DMS 273 (cell line): Measurements from ENCODE around the gene MOBP.
A peak's percentile ranks its signal among the peaks of the same experiment; 100 is the strongest.

Experiments
- DNase-seq: peaks from one replicate; lab custom pipeline; 2025; ENCODE audit not compliant: unreplicated experiment; lab: John Stamatoyannopoulos, UW

MOBP gene

DNA sequence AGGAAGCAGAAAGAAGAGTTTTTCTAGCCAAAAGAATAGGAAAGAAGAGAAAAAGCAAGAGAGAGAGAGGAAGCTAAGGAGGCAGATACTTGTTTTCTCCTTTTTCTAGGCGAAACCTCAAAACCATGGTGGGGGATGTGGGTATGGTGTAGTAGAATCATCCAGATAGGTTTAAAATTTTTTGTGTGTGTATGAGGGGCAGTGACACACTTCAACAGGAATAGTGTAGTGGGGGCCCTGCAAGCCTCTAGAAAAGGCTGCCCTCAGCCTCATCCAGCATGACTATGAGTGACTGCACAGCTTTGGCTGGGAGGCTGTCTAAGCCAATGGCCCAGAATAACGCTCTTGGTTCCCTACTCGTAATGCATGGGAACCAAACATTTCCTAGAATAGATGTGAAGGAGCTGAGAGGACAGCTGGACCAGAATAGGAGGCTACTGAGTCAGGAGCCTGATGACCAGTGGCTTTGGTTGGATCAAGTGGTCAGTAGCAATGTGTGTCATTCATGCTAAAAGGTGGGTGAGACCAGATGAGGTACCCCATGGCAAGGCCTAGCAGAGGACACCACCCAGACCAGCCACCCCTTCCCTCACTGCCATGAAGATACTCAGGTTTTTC, 24.4 kb downstream of the MOBP start:
- DNase-seq, result no peak

DNA sequence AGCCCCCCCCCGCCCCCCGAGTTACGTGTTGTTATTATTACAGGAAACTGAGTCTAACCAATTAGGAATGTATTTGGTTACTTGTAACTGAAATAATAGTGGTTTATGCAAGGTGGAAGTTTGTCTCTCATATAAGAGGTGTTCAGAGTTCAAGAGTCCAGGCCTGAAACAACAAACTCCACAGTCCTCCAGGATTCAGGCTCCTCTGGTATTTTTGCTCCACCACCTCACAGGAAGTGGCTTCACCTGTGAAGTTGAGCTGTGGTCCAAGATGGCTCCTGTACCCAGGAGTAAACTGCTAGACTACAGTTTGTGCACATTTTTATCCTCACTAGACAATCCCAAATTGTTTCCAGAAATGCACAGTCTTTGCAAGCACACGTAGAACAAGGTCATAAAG, 27.3 kb downstream of the MOBP start:
- DNase-seq, result no peak

DNA sequence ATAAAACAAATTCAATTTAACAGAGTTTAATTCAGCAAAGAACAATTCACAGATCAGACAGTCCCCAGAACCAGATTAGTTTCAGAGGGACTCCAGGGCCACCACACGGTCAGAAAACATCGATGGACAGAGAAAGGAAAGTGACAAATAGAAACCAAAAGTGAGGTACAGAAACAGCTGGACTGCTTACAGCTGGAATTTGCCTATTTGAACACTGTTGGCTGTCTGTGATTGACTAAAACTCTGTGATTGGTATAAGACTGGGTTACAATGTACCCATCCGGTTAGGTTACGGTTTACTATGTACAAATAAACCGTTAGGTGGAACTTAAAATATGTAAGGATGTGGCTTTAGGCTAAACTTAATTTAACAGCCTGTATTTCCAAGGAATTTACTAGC, 30.3 kb downstream of the MOBP start:
- DNase-seq, result no peak

DNA sequence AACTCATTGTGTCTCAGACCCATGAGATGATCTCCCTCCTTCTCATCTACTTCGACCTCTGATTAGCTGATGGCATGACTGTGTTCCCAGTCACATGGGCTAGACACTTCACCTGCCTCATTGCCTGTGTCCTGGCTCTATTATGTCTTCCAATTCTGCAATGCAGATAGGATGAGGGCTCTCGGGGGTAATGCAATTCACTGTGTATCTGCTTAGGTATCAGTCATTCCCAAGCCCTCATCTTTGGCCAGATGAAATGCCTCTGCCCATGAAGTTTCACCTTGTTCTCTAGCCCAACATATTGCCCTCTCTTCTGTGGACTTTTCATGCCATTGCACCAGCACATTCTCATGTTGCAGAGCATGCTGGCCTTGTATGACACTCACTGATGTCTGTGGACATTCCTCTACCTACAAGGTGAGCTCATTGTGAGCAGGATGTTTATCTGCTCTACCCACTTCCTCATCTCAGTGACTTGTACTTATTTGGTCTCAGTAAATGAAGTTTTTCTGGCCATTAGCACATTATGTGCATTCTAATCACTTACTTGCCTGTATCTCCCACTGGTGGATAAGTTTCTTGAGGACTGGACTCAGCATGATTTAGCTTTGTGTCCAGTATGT, 32.3 kb downstream of the MOBP start:
- no peak for DNase-seq

DNA sequence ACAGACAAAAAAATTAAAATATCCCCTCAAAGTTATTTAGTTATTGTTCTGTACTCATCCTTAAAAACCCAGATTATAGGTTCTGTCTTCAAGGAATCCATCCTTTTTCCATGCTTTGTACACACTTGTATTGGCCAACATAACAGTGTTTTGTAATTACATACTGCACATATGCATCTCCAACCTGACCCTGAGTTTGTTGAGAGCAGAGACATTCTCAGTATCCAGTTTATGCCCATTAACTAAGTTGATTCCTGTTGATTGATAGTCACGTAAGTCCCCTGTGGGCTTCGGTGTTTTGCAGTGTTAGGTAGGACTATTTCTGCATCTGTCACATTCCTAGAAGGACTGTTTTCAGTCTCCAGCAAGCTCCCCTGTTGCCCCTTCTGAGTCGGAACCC, 33.6 kb downstream of the MOBP start:
- DNase-seq, result no peak

DNA sequence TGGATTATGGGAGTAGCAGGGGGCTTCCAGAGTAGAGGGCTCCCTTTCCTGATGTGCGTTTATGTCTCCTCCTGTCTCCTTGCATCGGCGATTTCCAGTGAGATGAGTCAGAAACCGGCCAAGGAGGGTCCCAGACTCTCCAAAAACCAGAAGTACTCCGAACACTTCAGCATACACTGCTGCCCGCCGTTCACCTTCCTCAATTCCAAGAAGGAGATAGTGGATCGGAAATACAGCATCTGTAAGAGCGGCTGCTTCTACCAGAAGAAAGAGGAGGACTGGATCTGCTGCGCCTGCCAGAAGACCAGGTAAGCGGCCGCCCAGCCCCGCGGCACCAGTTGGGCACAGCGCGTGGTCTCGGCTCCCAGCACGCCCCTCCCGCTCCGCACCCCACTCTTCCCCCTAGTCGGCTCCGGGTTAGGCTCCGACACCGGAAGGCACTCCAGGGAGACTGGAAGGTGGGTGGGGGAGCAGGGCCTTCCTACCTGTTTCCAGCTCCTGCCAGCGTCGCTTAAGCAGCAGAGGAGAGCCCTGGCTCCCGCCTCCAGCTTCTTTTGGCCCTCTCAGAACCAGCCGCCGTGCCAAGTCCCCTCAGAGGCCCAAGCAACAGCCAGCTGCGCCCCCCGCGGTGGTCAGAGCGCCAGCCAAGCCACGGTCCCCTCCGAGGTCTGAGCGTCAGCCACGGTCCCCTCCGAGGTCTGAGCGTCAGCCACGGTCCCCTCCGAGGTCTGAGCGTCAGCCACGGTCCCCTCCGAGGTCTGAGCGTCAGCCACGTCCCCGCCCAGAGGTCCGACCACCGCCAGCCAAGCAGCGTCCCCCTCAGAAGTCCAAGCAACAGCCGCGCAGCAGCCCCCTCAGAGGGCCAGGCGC, 34.7 kb downstream of the MOBP start:
- DNase-seq, result peak; percentile 11

DNA sequence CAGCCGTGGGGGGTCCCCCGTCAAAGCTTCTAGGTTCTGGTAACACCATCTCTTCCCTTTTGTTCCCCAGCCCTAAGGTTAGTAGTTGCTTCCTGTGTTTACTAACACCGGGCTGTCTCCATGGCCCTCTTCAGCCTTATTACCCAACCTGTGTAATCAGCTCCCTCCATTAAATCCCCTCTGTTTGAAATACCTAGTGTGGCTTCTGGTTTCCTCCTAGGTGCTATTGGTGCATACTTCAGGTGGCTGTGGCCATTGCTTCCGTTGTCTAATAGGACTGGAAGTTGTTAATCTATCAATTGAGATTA, 35.3 kb downstream of the MOBP start:
- no peak for DNase-seq

DNA sequence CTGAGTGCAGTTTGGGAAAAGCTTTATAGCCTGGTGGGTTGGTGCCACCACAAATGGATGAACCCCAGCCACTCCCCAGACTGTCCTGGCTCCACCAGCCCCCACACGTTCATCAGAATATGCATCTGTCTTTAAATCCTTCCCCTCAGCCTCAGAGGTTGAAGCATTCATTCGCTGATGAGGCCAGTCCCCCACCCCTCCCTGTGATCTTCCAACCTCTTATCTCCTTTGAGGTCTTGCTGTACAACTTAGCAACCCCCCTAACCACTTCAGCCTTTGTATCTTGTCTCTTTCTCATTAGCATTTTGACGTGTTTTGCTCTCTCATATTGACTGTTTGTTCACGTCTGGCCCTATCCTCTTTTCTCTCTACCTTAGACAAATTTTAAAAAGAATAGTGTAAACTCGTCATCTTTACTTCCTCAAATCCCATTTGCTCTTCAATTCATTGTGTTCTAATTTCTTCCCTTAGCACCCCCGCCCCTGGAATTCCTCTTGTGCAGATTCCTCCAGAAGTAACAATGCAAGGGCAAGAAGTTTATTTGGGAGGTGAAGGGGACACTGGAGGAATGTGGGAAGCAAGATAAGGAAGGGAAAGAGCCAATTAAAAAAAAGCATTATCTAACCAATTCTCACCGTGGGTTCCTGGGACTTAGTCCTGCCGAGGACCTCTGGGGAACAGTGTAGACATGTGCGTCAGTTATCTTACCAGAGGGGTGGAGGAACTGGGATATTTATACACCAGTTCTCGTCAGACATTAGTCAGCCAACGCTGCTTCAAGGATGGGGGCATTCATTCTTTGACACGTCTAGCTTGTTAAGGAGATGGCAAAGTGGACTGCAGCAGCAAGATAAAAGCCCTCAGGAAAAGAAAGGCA, 38.6 kb downstream of the MOBP start:
- DNase-seq, result no peak

DNA sequence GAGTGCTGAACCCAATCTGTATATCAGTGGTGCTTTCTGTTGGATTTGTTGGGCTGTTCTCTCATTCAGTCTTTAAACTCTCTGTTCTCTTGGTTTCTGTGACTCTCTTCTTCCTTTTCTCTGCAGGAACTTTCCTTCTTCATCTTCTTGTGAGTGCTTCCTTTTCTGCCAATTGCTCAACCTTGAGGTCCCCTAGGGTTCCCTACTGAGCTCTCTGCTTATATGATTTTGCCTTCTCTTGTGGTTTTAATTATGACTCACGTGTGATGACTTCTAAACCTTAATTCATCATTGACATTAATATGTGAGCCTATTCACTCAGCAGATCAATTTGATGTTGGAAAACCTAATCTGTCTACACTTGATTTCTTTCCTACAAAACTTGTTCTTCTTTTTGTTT, 39.4 kb downstream of the MOBP start:
- DNase-seq, result no peak

DNA sequence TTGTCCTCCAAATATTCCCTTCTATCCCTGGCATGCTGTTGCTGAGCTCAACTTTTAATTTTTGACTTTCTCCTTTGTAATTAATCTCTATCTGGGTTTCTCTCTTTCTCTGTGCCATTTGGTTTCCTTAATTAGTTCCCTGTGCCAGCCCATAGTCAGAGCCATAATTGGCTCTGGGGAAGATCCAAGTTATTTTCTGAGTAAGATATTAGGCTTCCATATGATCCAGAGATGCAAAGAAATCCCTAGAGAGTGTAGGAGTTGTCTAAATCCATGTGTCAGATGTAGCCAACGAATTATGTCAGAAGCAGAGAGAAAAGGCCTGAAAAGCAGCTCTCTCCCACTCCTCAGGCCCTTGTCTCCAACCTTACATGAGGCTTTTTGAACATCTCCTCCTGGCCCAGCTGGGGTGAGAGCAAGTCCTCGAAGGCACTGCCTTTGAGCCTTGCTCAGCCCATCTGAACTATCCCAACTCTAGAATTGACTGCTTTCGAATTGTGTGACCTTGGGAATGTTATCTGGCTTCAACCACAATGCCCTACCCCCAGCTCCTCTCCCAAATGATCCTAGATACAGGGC, 46.4 kb downstream of the MOBP start:
- DNase-seq, result no peak

DNA sequence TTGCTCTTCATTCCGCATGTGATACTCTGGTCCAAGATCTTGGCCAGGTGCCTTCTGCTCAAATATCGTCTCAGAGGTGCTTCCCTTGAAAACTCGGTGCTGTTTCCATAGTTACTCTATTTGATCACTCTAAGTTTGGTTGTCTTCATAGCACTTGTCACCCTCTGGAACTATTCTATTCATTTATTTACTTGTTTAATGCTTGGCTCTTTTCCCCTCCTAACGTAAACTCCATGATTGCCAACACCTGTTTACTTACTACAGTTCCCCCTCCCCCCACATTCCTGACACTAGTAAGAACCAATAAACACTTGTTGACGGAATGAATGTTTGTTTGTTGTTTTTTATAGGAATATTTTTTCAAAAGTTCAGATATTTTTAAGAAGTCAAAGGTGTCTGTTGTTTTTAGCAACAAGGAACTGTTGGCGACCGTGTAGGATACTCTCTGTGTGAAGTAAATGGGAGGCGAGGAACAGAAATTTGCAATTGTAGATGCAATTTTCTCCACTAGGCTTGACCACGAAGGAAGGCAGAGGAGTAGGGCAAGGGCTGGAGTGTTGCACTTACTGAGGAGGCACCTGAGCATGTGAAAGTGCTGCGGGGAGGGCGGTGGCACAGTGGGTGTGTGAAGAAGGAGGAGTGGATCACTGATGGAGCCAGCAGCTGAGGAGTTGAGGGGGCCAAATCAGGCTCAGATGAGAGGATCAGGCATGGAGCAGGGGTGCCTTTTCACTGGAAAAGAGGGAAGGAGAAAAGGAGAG, 48.4 kb downstream of the MOBP start:
- DNase-seq, result no peak

DNA sequence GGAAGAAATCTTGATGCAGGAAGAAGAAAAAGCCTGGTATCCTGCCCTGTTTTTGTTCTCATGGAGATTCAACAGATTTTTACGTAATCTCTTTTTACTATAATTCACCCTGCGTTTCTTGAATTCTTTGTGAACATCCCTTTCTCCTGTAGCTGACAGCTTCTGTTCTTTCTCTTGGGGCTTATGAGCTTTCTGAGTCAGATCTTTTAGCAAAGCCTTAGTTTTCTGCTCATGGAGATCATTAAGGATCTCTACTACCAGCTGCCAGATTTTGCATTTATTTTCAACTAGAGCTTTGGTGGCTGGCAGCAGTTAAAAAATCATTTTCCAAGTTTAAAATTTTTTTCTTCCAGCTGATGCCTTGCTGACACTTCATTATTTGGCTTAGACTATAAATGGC, 51.6 kb downstream of the MOBP start:
- DNase-seq, result no peak

DNA sequence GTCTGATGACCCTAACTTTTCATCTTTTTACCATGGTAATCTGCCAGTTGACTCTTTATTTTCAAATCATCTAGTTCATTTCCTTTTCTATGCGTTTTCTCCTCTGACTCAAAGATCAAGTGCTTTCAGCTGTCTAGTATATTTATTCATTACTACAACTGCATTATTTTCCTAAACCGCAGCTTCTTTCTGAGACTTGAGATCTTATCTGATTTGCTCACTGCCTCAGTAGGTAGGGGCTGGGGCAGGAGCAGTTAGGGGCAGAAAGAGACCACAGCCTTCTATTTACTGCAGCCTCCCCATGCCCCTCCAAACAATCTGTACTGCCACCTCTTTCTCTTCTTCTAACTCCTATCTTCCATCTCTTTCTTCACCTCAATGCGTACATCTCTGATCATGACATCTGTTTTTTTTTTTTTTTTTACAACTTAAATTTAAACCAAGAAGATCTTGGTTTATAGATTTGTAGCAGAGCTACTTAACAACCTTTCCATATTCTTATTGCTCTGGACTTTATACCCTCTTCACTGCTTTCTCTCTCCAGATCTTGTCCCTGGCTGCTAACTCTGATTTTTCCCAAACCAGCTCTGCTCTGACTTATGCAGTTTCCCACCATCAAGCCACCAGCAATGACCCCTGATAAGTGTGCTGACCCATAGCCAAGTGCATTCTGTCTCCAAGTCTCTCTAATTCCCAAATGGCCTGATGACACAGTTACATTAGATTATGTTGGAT, 52.2 kb downstream of the MOBP start:
- no peak for DNase-seq

DNA sequence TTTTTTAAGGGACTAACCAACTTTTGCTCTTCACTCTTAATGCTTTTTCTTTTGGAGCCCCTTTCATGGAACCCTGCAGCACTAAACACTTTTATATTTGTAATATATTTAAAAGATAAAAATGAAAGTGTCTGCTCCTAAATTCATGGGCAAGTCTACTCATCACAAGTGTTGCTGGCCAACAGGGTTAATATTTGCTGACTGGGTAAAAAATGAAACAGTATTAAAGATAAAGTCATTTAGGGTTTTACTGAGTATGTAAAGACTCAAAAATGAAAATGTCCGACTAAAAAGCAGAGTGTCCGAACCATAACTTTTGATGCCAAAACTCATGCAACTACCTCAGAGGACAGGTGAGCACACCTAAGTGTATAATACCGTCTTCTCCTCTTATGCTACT, 54.0 kb downstream of the MOBP start:
- no peak for DNase-seq

DNA sequence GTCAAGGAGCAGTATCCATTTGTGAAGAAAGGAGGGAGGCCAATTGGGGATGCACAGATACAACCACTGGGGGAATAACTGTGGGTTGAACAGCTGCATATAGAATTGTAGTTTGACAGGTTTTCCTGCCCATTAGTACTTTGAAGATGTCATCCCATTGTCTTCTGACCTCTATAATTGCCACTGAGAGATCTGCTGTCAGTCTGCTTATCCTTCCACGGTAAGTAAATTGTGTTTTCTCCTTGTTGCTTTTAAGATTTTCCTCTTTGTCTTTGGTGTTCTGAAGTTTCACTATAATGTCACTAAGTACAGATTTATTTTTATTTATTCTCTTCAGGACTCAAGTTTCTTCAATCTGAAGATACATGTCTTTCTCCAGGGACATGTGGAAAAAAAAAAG, 56.6 kb downstream of the MOBP start:
- DNase-seq, result no peak

DNA sequence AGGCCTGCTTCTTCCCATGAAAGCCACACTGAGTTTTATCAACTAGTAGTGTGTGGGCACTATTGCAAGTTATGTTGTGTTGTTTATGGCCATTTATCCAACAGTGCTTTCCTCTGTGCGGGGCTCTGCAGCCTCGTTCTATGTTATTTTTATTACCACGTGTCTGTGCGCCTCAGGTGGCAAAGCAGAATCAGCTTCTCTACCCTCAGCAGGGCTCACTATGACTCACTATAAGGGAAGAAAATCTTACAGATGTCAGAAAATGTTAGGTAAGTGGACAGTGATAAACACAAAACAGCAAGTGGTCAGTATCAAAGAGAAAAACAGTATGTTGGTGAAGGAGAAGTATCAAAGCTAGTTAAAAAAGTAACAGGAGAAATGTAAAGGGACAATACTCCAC, 61.4 kb downstream of the MOBP start:
- no peak for DNase-seq

DNA sequence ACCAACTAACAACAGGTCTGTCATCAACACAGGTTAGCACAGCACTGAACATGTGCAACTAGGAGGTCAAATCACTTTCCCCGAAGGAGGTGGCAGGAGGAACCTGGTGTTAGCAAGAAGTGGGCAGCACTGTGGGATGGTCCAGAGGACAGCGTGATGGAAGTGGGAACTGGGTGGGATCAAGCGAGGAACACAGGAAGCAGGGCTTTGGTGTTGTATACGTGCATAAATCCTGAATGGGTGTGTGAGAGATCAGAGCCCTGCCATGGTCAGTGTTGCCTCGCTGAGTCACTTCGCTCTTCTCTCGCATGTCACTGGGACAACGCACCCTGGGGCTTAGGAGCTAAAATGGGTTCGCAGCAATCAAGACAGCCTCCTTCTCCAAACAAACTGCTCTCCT, 62.1 kb downstream of the MOBP start:
- DNase-seq, result no peak

DNA sequence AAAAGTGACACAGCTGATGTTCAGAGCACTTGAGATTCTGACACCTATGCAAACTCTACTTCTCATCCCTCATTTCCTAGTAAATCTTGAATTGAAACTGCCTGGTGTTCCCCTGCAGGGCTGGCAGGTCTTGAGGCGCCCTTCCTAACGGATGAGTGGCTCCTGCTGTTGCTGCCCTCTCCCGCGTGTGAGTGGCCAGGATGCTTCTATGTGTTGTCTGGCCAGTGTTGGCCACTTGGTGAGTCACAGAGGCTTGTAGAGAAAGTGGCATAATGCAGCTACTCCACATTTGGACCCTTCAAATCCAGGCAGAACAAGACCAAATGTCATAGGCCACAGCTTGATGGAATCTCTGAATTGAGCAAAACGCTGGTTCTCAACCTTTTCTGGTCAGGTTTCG, 63.6 kb downstream of the MOBP start:
- DNase-seq, result no peak

DNA sequence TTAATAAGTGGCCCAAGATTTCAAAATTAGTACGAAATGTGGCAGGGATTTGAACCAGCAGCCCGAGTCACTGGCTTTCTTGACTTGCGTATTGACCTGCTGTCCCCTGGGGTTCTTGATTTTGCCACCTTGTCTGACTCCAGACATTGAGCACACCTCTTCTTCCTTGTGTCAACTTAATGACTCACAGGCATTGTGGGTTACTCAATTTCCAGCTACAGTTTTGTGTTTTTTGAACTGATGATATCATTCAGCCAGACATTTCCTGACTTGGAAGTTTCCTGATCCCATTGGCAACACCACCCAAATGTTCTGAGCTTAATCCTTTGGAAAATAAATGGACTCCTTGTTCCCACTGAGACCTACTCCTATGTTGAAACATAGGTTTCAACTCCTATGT, 64.2 kb downstream of the MOBP start:
- DNase-seq, result no peak

DNA sequence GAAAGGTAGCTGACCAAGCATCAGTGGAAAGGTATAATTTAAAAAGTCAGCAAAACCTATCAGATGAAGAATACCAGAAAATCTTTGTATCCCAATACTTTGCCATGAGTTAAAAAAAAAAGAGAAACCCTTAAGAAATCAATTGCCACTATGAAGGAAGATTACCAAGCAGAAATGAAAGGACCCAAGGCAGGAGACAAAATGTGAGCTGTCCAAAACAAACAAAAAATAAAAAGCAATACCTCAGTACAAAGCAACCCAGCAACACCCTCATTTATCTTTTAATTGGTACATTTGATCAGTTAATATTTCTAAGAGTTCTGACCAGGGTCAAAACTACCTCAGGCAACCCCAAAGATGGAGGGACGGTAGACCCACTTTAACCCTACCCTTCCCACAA, 65.3 kb downstream of the MOBP start:
- DNase-seq, result no peak
